Sigmoid colon (tissue), 4 donors: Measurements from ENCODE around the gene OR52A5.

Experiments used
- EP300 ChIP-seq, 4 donors: sonication (generic); formaldehyde crosslinking; IDR thresholded peaks; one replicate each; pipeline ENCODE4 v1.6.1; 2017; ENCODE audit warnings: antibody characterized with exemption in 4 of 4
- POLR2A ChIP-seq, 2 donors: fragments of 450-650 bp; IDR thresholded peaks; one replicate each; pipeline ENCODE4 v1.6.1; 2016; ENCODE audit warnings: antibody characterized with exemption in 2 of 2, mild to moderate bottlenecking in 2 of 2, moderate library complexity in 2 of 2
- POLR2AphosphoS5 ChIP-seq, 4 donors: sonication (generic); formaldehyde crosslinking; IDR thresholded peaks; one replicate each; pipeline ENCODE4 v1.6.1; 2017; ENCODE audit warnings: antibody characterized with exemption in 4 of 4
- TF ChIP-seq, protein P1 (sequence below), 4 experiments: fragments of 450-650 bp in 3 of 4; fragments of 200-600 bp in 1 of 4; IDR thresholded peaks; one replicate each; pipeline ENCODE4 v1.5.1; 2016 to 2019; ENCODE audit warnings: antibody characterized with exemption in 4 of 4, mild to moderate bottlenecking in 3 of 4, moderate library complexity in 2 of 4

GRCh38 chr11:5102246-5102645, 35.9 kb downstream of the OR52A5 start:
- TF ChIP-seq, protein P1, sequence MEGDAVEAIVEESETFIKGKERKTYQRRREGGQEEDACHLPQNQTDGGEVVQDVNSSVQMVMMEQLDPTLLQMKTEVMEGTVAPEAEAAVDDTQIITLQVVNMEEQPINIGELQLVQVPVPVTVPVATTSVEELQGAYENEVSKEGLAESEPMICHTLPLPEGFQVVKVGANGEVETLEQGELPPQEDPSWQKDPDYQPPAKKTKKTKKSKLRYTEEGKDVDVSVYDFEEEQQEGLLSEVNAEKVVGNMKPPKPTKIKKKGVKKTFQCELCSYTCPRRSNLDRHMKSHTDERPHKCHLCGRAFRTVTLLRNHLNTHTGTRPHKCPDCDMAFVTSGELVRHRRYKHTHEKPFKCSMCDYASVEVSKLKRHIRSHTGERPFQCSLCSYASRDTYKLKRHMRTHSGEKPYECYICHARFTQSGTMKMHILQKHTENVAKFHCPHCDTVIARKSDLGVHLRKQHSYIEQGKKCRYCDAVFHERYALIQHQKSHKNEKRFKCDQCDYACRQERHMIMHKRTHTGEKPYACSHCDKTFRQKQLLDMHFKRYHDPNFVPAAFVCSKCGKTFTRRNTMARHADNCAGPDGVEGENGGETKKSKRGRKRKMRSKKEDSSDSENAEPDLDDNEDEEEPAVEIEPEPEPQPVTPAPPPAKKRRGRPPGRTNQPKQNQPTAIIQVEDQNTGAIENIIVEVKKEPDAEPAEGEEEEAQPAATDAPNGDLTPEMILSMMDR (IDR thresholded peaks at IDR 0.05): no peak
- no peak for TF ChIP-seq POLR2AphosphoS5 (IDR thresholded peaks at IDR 0.05)
- TF ChIP-seq EP300 (IDR thresholded peaks at IDR 0.05): no peak
- TF ChIP-seq POLR2A (IDR thresholded peaks at IDR 0.05): no peak
